ENCODE measurements around the gene PCSK5. TPM values are rescaled to one million over a fixed set of nuclear protein-coding genes. Genes with fewer than 3 reads are reported as not detected.
"Not testable (repeated sequence)": the region's sequence is repeated elsewhere in the genome, so short reads cannot be mapped to it uniquely, and the experiment has no call there.

PCSK5 gene
- total and polyA plus RNA-seq, 3 experiments from 2014 or later = 1.6 to 1.9 (median 1.8) TPM

- POLR2A ChIA-PET = no interaction called here
- Histone ChIP-seq H3K9me3 (ENCODE audit: low read length) (no peaks in the 10 kb centered on the region), H3K36me3 (ENCODE audit: insufficient read depth, low read length) (no peaks in the 10 kb centered on the region), H3K27me3 (ENCODE audit: insufficient read depth, low read length, poor library complexity, severe bottlenecking) (no peaks in the 10 kb centered on the region), H3K27ac (ENCODE audit: low read depth, low read length) (no peak overlapping the region), H3K4me3 (ENCODE audit: low read length) (no peak overlapping the region), H3K4me1 (ENCODE audit: insufficient read depth, low read length) (no peaks in the 10 kb centered on the region)
- CTCF ChIA-PET = interaction anchor here (1.1 kb wide), 1 partner anchor 15 kb away, joined by 3 read pairs; no protein-coding TSS in a partner anchor
- Mint-ChIP-seq H3K27me3 (no peaks in the 10 kb centered on the region), H3K9me3 (no peaks in the 10 kb centered on the region), H3K36me3 (no peaks in the 10 kb centered on the region), H3K4me3 (no peak overlapping the region), H3K27ac (no peak overlapping the region), H3K4me1 (no peaks in the 10 kb centered on the region)
- no peak for DNase-seq
Measured at GRCh38 chr9:75858497-75859092, 31.9 kb upstream of the PCSK5 start.

- no peak overlapping the region for H3K4me3 Mint-ChIP-seq
- peaks cover 0 to 2% of the 10 kb centered on the region in 2 donors for H3K27me3 Mint-ChIP-seq
- no peaks in the 10 kb centered on the region for H3K4me1 Mint-ChIP-seq
- CTCF ChIA-PET = interaction anchor here (1.2 kb wide), 1 partner anchor 20 kb away, joined by 3 read pairs; no protein-coding TSS in a partner anchor
- Histone ChIP-seq H3K27ac (ENCODE audit: low read depth, low read length) (no peak overlapping the region), H3K36me3 (ENCODE audit: insufficient read depth, low read length) (no peaks in the 10 kb centered on the region), H3K4me1 (ENCODE audit: insufficient read depth, low read length) (no peaks in the 10 kb centered on the region), H3K4me3 (ENCODE audit: low read length) (no peak overlapping the region), H3K9me3 (ENCODE audit: low read length) (no peaks in the 10 kb centered on the region), H3K27me3 (ENCODE audit: insufficient read depth, low read length, poor library complexity, severe bottlenecking) (no peaks in the 10 kb centered on the region)
- H3K27ac Mint-ChIP-seq = no peak overlapping the region
- H3K36me3 Mint-ChIP-seq = no peaks in the 10 kb centered on the region
- H3K9me3 Mint-ChIP-seq = no peaks in the 10 kb centered on the region
- DNase-seq = no peak
- POLR2A ChIA-PET = no interaction called here
Measured at GRCh38 chr9:75864266-75864665, 26.2 kb upstream of the PCSK5 start.

- peaks cover 0 to 2% of the 10 kb centered on the region in 2 donors for H3K27me3 Mint-ChIP-seq
- peaks cover 0 to 3% (median 0%) of the 10 kb centered on the region in 3 donors for H3K4me1 Mint-ChIP-seq
- H3K9me3 ChIP-seq (ENCODE audit: low read length) = no peaks in the 10 kb centered on the region
- no peaks in the 10 kb centered on the region for H3K9me3 Mint-ChIP-seq
- no peak overlapping the region for H3K27ac ChIP-seq (ENCODE audit: low read depth, low read length)
- no peak overlapping the region for H3K4me3 ChIP-seq (ENCODE audit: low read length)
- ChIA-PET CTCF (interaction anchor here (0.6 to 1.0 kb wide), 2 partner anchors 15 to 23 kb away, joined by 3 read pairs; no protein-coding TSS in a partner anchor), POLR2A (no interaction called here)
- H3K36me3 ChIP-seq (ENCODE audit: insufficient read depth, low read length) = no peaks in the 10 kb centered on the region
- H3K36me3 Mint-ChIP-seq = no peaks in the 10 kb centered on the region
- H3K4me1 ChIP-seq (ENCODE audit: insufficient read depth, low read length) = peaks cover 10% of the 10 kb centered on the region
- H3K27ac Mint-ChIP-seq = no peak overlapping the region
- DNase-seq = peak in 1 of 5 donors; percentile 39
- no peak overlapping the region for H3K4me3 Mint-ChIP-seq
- H3K27me3 ChIP-seq (ENCODE audit: insufficient read depth, low read length, poor library complexity, severe bottlenecking) = no peaks in the 10 kb centered on the region
Measured at GRCh38 chr9:75866273-75866871, 24.1 kb upstream of the PCSK5 start.

- H3K9me3 ChIP-seq (ENCODE audit: low read length); H3K36me3 ChIP-seq (ENCODE audit: insufficient read depth, low read length); H3K4me3 Mint-ChIP-seq; DNase-seq; H3K27me3 ChIP-seq (ENCODE audit: insufficient read depth, low read length, poor library complexity, severe bottlenecking); H3K9me3 Mint-ChIP-seq; H3K27me3 Mint-ChIP-seq; POLR2A ChIA-PET; H3K27ac Mint-ChIP-seq; H3K4me3 ChIP-seq (ENCODE audit: low read length); H3K4me1 Mint-ChIP-seq; H3K27ac ChIP-seq (ENCODE audit: low read depth, low read length); H3K36me3 Mint-ChIP-seq: not testable (repeated sequence)
- H3K4me1 ChIP-seq (ENCODE audit: insufficient read depth, low read length) = peaks cover 10% of the 10 kb centered on the region
- CTCF ChIA-PET = interaction anchor here (1.3 kb wide), 1 partner anchor 14 kb away, joined by 4 read pairs; no protein-coding TSS in a partner anchor
Measured at GRCh38 chr9:75868526-75868925, 21.9 kb upstream of the PCSK5 start.

GRCh38 chr9:75869236-75869635, 21.2 kb upstream of the PCSK5 start:
- Mint-ChIP-seq H3K36me3 (no peaks in the 10 kb centered on the region), H3K4me1 (peaks cover 0 to 3% (median 0%) of the 10 kb centered on the region in 3 donors), H3K27ac (no peak overlapping the region), H3K9me3 (peaks cover 0 to 2% (median 0%) of the 10 kb centered on the region in 5 donors), H3K4me3 (no peak overlapping the region), H3K27me3 (peaks cover 0 to 2% of the 10 kb centered on the region in 2 donors)
- POLR2A ChIA-PET = interaction anchor here (0.6 kb wide), 1 partner anchor 188 kb away, joined by 3 read pairs; no protein-coding TSS in a partner anchor
- no peaks in the 10 kb centered on the region for H3K27me3 ChIP-seq (ENCODE audit: insufficient read depth, low read length, poor library complexity, severe bottlenecking)
- no peak overlapping the region for H3K4me3 ChIP-seq (ENCODE audit: low read length)
- CTCF ChIA-PET = interaction anchor here (1.3 kb wide), 1 partner anchor 14 kb away, joined by 4 read pairs; no protein-coding TSS in a partner anchor
- DNase-seq = no peak
- no peak overlapping the region for H3K27ac ChIP-seq (ENCODE audit: low read depth, low read length)
- H3K36me3 ChIP-seq (ENCODE audit: insufficient read depth, low read length) = no peaks in the 10 kb centered on the region
- peaks cover 10% of the 10 kb centered on the region for H3K4me1 ChIP-seq (ENCODE audit: insufficient read depth, low read length)
- H3K9me3 ChIP-seq (ENCODE audit: low read length) = no peaks in the 10 kb centered on the region

- ChIA-PET POLR2A (no interaction called here), CTCF (no interaction called here)
- H3K36me3 Mint-ChIP-seq = no peaks in the 10 kb centered on the region
- Histone ChIP-seq H3K9me3 (ENCODE audit: low read length) (no peaks in the 10 kb centered on the region), H3K4me3 (ENCODE audit: low read length) (no peak overlapping the region), H3K36me3 (ENCODE audit: insufficient read depth, low read length) (no peaks in the 10 kb centered on the region), H3K4me1 (ENCODE audit: insufficient read depth, low read length) (peaks cover 10% of the 10 kb centered on the region), H3K27ac (ENCODE audit: low read depth, low read length) (no peak overlapping the region), H3K27me3 (ENCODE audit: insufficient read depth, low read length, poor library complexity, severe bottlenecking) (no peaks in the 10 kb centered on the region)
- no peak overlapping the region for H3K27ac Mint-ChIP-seq
- no peak overlapping the region for H3K4me3 Mint-ChIP-seq
- peaks cover 0 to 2% (median 0%) of the 10 kb centered on the region in 5 donors for H3K9me3 Mint-ChIP-seq
- peak in 1 of 5 donors; percentile 25 for DNase-seq
- peaks cover 0 to 3% (median 0%) of the 10 kb centered on the region in 3 donors for H3K4me1 Mint-ChIP-seq
- H3K27me3 Mint-ChIP-seq = peaks cover 0 to 2% of the 10 kb centered on the region in 2 donors
Measured at GRCh38 chr9:75870450-75870849, 20.0 kb upstream of the PCSK5 start.

- Mint-ChIP-seq H3K4me1 (peaks cover 0 to 3% (median 0%) of the 10 kb centered on the region in 3 donors), H3K27ac (no peak overlapping the region), H3K9me3 (peaks cover 0 to 2% (median 0%) of the 10 kb centered on the region in 5 donors), H3K27me3 (peaks cover 0 to 2% of the 10 kb centered on the region in 2 donors), H3K4me3 (no peak overlapping the region), H3K36me3 (no peaks in the 10 kb centered on the region)
- POLR2A ChIA-PET = no interaction called here
- Histone ChIP-seq H3K27ac (ENCODE audit: low read depth, low read length) (no peak overlapping the region), H3K4me1 (ENCODE audit: insufficient read depth, low read length) (peaks cover 10% of the 10 kb centered on the region), H3K27me3 (ENCODE audit: insufficient read depth, low read length, poor library complexity, severe bottlenecking) (no peaks in the 10 kb centered on the region), H3K36me3 (ENCODE audit: insufficient read depth, low read length) (no peaks in the 10 kb centered on the region), H3K9me3 (ENCODE audit: low read length) (no peaks in the 10 kb centered on the region), H3K4me3 (ENCODE audit: low read length) (no peak overlapping the region)
- CTCF ChIA-PET = no interaction called here
- no peak for DNase-seq
Measured at GRCh38 chr9:75871624-75872023, 18.8 kb upstream of the PCSK5 start.

- no peaks in the 10 kb centered on the region for H3K27me3 ChIP-seq (ENCODE audit: insufficient read depth, low read length, poor library complexity, severe bottlenecking)
- DNase-seq = no peak
- ChIA-PET CTCF (no interaction called here), POLR2A (no interaction called here)
- Mint-ChIP-seq H3K4me3 (no peak overlapping the region), H3K36me3 (no peaks in the 10 kb centered on the region), H3K27me3 (no peaks in the 10 kb centered on the region), H3K9me3 (peaks cover 0 to 2% (median 0%) of the 10 kb centered on the region in 5 donors), H3K4me1 (peaks cover 0 to 3% (median 0%) of the 10 kb centered on the region in 3 donors), H3K27ac (peak overlapping the region in 1 of 8 donors; percentile 62)
- H3K27ac ChIP-seq (ENCODE audit: low read depth, low read length) = no peak overlapping the region
- no peak overlapping the region for H3K4me3 ChIP-seq (ENCODE audit: low read length)
- H3K36me3 ChIP-seq (ENCODE audit: insufficient read depth, low read length) = no peaks in the 10 kb centered on the region
- no peaks in the 10 kb centered on the region for H3K9me3 ChIP-seq (ENCODE audit: low read length)
- H3K4me1 ChIP-seq (ENCODE audit: insufficient read depth, low read length) = peaks cover 10% of the 10 kb centered on the region
Measured at GRCh38 chr9:75873712-75874111, 16.8 kb upstream of the PCSK5 start.
